ENCODE measurements around the gene NDUFA6. TPM values are rescaled to one million over a fixed set of nuclear protein-coding genes. Genes with fewer than 3 reads are reported as not detected.
"Not testable (repeated sequence)": the region's sequence is repeated elsewhere in the genome, so short reads cannot be mapped to it uniquely, and the experiment has no call there.

The NDUFA6 gene
- total RNA-seq, 1 donor = 18.0 TPM

DNA sequence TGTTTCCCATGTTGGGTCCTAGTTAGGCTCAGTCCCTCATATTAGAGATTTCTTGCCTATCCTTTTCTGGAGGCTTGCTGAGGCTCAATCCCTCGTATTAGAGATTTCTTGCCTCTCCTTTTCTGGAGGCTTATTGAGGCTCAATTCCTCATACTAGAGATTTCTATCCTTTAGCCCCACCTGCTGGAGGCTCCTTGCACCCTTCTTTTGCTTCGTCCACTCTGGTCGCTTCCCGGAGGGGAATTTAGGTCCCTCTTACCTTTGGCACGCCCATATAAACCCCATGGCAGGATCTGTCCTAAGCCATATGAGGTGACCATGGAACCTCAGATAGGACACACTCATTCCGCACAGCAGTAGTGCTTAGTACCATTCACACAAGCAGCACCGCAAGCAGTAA, 24.1 kb upstream of the NDUFA6 start:
- no peak for DNase-seq (ENCODE audit: low read depth in 2 of 3, low spot score in 2 of 3)

DNA sequence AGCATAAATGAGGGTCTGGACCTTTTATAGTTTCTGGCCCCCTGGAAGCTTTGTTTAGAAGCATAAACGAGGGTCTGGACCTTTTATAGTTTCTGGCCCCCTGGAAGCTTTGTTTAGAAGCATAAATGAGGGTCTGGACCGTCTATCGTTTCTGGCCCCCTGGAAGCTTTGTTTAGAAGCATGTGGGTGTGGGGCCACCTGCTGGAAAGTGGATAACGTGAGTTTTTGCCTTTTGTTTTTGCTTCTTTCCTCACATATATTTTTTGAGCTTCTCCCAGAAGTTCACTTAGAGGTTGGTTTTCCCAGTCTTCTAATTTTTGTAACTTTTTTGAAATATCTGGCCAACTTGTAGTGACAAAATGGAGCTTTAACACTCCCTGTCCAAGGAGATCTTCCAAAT, 22.2 kb upstream of the NDUFA6 start:
- DNase-seq (ENCODE audit: low read depth in 2 of 3, low spot score in 2 of 3) = peak in 2 of 3 donors; percentile 29 to 58

GRCh38 chr22:42111798-42112197, 21.2 kb upstream of the NDUFA6 start:
- no peak for DNase-seq (ENCODE audit: low read depth in 2 of 3, low spot score in 2 of 3)

DNA sequence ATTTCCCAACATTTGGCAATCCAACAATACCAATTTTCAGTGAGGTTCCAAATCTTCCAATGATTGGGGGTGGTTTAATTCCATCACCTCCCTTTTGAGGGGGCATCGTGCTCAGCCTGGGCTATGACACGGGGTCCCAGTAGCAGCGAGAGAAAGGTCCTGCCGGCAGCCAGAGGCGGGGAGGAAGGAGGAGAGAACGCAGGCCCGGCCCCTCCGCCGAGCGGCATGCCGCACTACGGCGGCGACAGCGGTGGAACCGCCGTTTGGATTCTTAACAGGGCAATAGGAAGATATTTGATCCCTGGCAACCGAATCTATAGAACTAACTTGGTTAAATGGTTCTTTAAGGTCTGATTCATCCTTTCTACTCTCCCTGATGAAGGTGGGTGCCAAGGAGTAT, 18.3 kb upstream of the NDUFA6 start:
- no peak for DNase-seq (ENCODE audit: low read depth in 2 of 3, low spot score in 2 of 3)

DNA sequence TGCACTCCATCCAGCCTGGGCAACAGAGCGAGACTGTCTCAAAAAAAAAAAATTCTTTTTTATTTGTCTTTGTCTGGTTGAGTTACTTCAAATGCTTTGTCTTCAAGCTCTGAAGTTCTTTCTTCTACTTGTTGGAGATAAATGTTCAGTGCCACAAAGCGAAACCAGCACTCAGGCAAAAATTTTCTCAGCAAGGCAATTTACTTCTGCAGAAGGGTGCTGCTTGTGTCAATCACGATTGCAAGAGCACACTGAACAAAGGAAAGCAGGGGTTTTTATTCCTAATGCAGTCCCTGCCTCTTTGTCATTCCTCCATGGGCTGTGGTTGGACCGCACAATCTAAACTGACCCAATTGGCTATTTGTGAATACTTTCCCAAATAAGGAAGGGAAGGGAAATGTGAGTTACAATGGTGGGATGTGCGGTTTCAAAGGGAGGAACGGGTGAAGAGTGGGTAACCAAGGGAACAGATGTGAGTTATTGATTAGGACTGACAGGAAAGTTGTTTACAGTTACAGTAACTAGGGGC, 13.8 kb upstream of the NDUFA6 start:
- not testable (repeated sequence) for DNase-seq (ENCODE audit: low read depth in 2 of 3, low spot score in 2 of 3)

- DNase-seq (ENCODE audit: low read depth in 2 of 3, low spot score in 2 of 3) = peak in 1 of 3 donors; percentile 41
Observed at GRCh38 chr22:42101199-42101598, 10.6 kb upstream of the NDUFA6 start.

GRCh38 chr22:42091455-42091782, 847 bp upstream of the NDUFA6 start:
- DNase-seq (ENCODE audit: low read depth in 2 of 3, low spot score in 2 of 3) = no peak

DNA sequence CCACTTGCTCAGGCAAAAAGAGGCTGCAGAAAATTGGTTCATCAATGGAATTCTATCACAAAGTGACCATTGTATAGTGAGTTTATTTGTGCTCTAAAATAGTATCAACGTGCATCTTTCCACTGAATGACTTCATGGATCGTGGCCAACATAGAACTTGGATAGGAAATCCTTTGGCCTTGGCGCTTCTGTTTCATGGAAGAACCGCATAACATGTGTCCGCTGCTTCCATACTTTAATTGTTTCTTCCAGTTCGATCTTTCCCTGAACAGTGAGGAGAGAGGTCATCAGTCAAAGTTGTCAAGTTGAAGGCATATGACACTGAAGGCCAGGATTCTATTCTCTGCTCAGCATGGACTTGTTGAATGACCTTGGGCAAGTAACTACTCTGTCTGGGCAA, 4.5 kb downstream of the NDUFA6 start:
- DNase-seq (ENCODE audit: low read depth in 2 of 3, low spot score in 2 of 3) = no peak

DNA sequence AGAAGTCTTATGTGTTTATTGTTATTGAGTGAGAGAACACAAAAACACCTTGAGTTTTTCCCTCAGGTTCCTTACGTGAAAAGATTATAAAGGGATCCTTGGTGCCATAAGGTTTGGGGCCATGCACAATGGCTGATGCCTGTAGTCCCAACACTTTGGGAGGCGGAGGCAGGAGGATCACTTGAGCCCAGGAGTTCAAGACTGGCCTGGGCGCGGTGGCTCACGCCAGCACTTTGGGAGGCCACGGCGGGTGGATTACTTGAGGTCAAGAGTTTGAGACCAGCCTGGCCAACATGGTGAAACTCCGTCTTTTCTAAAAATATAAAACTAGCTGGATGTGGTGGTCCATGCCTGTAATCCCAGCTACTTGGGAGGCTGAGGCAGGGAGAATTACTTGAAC, 5.7 kb downstream of the NDUFA6 start:
- DNase-seq (ENCODE audit: low read depth in 2 of 3, low spot score in 2 of 3) = no peak

GRCh38 chr22:42083119-42083518, 7.5 kb downstream of the NDUFA6 start:
- no peak for DNase-seq (ENCODE audit: low read depth in 2 of 3, low spot score in 2 of 3)

GRCh38 chr22:42080287-42080686, 10.3 kb downstream of the NDUFA6 start:
- peak in 1 of 3 donors; percentile 17 for DNase-seq (ENCODE audit: low read depth in 2 of 3, low spot score in 2 of 3)

DNA sequence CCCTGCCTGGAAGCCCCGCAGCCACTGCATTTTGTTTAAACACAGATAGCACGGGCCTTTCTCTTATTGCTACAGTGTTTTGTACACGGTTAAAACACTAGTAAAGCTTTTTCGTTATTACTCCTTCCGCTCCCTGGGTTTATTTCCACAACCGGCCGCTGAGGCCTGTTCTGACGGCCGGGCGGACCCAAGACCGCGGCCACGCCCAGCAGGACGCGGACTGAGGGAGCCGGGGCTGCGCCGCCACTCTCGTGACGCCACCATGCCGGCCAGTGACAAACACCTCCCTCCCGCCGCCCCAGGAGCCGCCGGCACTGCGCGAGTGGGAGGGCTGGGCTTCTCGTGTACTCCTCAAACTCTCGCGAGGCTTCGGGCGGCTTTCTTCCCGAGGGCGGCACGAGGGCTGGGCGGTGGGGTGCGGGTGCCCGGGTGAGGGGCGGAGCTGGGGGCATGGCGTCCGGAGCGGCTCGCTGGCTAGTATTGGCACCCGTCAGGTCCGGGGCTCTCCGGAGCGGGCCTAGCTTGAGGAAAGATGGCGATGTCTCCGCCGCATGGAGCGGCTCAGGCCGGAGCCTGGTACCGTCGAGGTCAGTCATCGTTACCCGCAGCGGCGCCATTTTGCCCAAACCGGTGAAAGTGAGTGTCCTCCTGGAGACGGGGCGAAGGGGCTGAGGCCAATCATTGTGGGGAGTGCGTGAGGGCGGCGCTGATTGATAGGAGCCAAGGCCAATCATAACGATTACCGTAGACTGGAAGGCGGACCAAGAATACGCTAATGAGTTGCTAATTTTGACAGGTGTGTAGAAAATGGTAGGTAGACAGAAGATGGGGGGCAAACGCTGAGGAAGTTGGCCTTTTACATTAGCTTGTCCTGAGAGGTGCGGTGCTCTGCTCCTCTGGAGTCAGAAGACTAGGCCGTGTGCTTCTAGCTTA, 11.0 kb downstream of the NDUFA6 start, which contains the start of gene SMDT1:
Gene SMDT1 (plus strand): TSS at position 382 of the 933 bp plus-strand sequence. CDS start 69 bp downstream, at position 451.
- peak; percentile 97 to 99 (median 99) for DNase-seq (ENCODE audit: low read depth in 2 of 3, low spot score in 2 of 3)

GRCh38 chr22:42078469-42079318, 11.9 kb downstream of the NDUFA6 start:
- DNase-seq (ENCODE audit: low read depth in 2 of 3, low spot score in 2 of 3) = no peak

- no peak for DNase-seq (ENCODE audit: low read depth in 2 of 3, low spot score in 2 of 3)
Observed at GRCh38 chr22:42077486-42078125, 13.0 kb downstream of the NDUFA6 start.

GRCh38 chr22:42076764-42077485, 13.6 kb downstream of the NDUFA6 start:
- no peak for DNase-seq (ENCODE audit: low read depth in 2 of 3, low spot score in 2 of 3)

GRCh38 chr22:42074846-42075676, 15.5 kb downstream of the NDUFA6 start:
- DNase-seq (ENCODE audit: low read depth in 2 of 3, low spot score in 2 of 3) = no peak

- peak in 2 of 3 donors; percentile 68 to 69 for DNase-seq (ENCODE audit: low read depth in 2 of 3, low spot score in 2 of 3)
Observed at GRCh38 chr22:42074132-42074811, 16.3 kb downstream of the NDUFA6 start, which contains the start of gene PHETA2. Gene PHETA2, plus strand, starts transcription at chr22:42074248. Its CDS starts 3,046 bp downstream, at chr22:42077294.

GRCh38 chr22:42073621-42074041, 16.9 kb downstream of the NDUFA6 start:
- no peak for DNase-seq (ENCODE audit: low read depth in 2 of 3, low spot score in 2 of 3)

Measured in hematopoietic multipotent progenitor cell (in vitro differentiated cells).